Testis (tissue), 3 donors: ENCODE data around the gene LDAF1. TPM values are rescaled to one million over a fixed set of nuclear protein-coding genes. Genes with fewer than 3 reads are reported as not detected.
"Not testable (repeated sequence)": the region's sequence is repeated elsewhere in the genome, so short reads cannot be mapped to it uniquely, and the experiment has no call there.

Source experiments
- DNase-seq: peaks from one replicate; pipeline ENCODE4 v3.0.0-alpha.2; 2019
- H3K27ac ChIP-seq, 2 donors: fragments of 200-600 bp; sonication (generic); one replicate each; pipeline ENCODE4 v1.5.1; 2019
- H3K27me3 ChIP-seq: fragments of 200-600 bp; sonication (generic); one replicate; pipeline ENCODE4 v1.5.1; 2019
- H3K36me3 ChIP-seq: fragments of 200-600 bp; sonication (generic); one replicate; pipeline ENCODE4 v1.5.1; 2017; ENCODE audit warnings: low read depth; ENCODE audit errors: missing control alignments
- H3K4me1 ChIP-seq: fragments of 200-600 bp; sonication (generic); one replicate; pipeline ENCODE4 v1.5.1; 2019
- H3K4me3 ChIP-seq, 2 donors: fragments of 200-600 bp; sonication (generic); one replicate each; pipeline ENCODE4 v1.5.1; 2017 to 2019
- H3K9me3 ChIP-seq: fragments of 200-600 bp; sonication (generic); one replicate; pipeline ENCODE4 v1.5.1; 2017
- POLR2A ChIP-seq: fragments of 450-650 bp; IDR thresholded peaks from one replicate; pipeline ENCODE4 v1.6.1; 2017; ENCODE audit warnings: antibody characterized with exemption, mild to moderate bottlenecking, moderate library complexity
- WGBS, 2 donors: methylation state at CpG; one replicate each; pipeline ENCODE4 v1.1.5; 2018; 5-methylcytosine and 5-hydroxymethylcytosine counted together
- intact Hi-C: fragments of 100-400 bp; cut with DNase I; formaldehyde crosslinking; loops from one replicate; pipeline ENCODE4 v1.15.1; 2023; ENCODE audit warnings: low total_unique reads
- polyA plus RNA-seq: library from polyadenylated mRNA; stranded (reverse); fragments of 350-450 nt; fragmentation: Illumina TruSeq; extraction: RNeasy Lipid Tissue Mini Kit (QIAGEN cat#74804); gene quantifications from one replicate; pipeline ENCODE4 v1.2.3, GENCODE V29; 2014; ENCODE audit warnings: low read depth, low replicate concordance; ENCODE audit not compliant: insufficient read depth
- total RNA-seq, 2 donors: library from RNA; depleted of rRNA; stranded (reverse); fragments of >200 nt; gene quantifications; one replicate each; pipeline ENCODE4 v1.2.3, GENCODE V29; 2016
- TF ChIP-seq, protein P1 (sequence below), 3 experiments: fragments of 450-650 bp in 2 of 3; fragments of 200-600 bp in 1 of 3; sonication (generic) in 1 of 3; IDR thresholded peaks; one replicate each; pipeline ENCODE4 v1.5.1; 2016 to 2019; ENCODE audit warnings: antibody characterized with exemption in 3 of 3, mild to moderate bottlenecking in 2 of 3, moderate library complexity in 1 of 3

Gene LDAF1
- total and polyA plus RNA-seq, 3 donors from 2014 or later, result 22.8 to 131 (median 54.2) TPM

DNA sequence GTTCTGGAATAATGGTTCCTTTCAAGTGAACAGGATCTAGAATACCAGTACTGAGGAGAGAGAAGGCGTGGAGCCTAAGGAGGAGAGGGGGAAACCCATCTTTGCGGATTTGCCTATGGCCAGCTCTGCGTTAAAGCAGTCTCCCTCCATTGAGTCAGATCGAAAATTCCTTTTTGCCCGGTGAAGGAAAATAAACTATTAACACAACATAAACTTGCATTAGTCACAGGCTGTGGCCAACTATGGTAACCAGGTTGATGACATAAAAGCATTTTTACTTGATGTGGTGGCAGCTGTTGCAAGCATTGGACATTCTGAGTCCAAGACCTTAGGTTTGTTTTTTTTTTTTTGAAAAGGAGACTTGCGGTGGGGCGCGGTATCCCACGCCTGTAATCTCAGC lies 8.9 kb downstream of the LDAF1 start:
- DNase-seq, result no peak
- Histone ChIP-seq H3K9me3 (no peaks in the 10 kb centered on the region), H3K27me3 (no peaks in the 10 kb centered on the region), H3K36me3 (no peaks in the 10 kb centered on the region), H3K27ac (no peak overlapping the region), H3K4me1 (peaks cover 9% of the 10 kb centered on the region), H3K4me3 (no peak overlapping the region)
- WGBS, 2 donors, result 90 to 96% methylated on average over 9 of the region's 9 CpGs
- no peak for TF ChIP-seq POLR2A
- TF ChIP-seq, protein P1, sequence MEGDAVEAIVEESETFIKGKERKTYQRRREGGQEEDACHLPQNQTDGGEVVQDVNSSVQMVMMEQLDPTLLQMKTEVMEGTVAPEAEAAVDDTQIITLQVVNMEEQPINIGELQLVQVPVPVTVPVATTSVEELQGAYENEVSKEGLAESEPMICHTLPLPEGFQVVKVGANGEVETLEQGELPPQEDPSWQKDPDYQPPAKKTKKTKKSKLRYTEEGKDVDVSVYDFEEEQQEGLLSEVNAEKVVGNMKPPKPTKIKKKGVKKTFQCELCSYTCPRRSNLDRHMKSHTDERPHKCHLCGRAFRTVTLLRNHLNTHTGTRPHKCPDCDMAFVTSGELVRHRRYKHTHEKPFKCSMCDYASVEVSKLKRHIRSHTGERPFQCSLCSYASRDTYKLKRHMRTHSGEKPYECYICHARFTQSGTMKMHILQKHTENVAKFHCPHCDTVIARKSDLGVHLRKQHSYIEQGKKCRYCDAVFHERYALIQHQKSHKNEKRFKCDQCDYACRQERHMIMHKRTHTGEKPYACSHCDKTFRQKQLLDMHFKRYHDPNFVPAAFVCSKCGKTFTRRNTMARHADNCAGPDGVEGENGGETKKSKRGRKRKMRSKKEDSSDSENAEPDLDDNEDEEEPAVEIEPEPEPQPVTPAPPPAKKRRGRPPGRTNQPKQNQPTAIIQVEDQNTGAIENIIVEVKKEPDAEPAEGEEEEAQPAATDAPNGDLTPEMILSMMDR (IDR thresholded peaks at IDR 0.05), result no peak
- intact Hi-C loops, result loop anchor here (10.0 kb wide), 1 partner anchor 387 kb away; no protein-coding TSS in a partner anchor

DNA sequence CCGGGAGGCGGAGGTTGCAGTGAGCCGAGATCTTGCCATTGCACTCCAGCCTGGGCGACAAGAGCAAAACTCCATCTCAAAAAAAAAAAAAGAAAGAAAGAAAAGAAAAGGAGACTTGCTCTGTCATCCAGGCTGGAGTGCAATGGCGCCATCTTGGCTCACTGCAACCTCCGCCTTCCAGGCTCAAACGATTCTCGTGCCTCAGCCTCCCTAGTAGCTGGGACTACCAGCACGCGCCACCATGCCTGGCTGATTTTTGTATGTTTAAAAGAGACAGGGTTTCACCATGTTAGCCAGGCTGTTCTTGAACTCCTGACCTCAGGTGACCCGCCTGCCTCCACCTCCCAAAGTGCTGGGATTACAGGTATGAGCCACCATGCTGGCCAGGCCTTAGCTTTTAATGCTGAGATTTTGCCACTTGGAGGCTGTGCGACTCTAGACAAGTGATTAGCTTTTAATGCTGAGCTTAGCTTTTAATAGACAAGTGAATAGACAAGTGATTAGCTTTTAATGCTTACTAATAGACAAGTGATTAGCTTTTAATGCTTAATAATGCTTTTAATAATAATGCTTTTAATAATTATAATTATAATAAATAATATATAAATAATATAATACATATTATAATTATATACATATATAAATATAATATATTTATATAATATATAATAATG lies 9.6 kb downstream of the LDAF1 start:
- Histone ChIP-seq H3K9me3 (no peaks in the 10 kb centered on the region), H3K27ac (no peak overlapping the region), H3K27me3 (no peaks in the 10 kb centered on the region), H3K36me3 (no peaks in the 10 kb centered on the region), H3K4me1 (peaks cover 4% of the 10 kb centered on the region), H3K4me3 (no peak overlapping the region)
- WGBS, 2 donors, result 91 to 93% methylated on average over 12 of the region's 12 CpGs
- no peak for TF ChIP-seq POLR2A
- TF ChIP-seq, protein P1 (IDR thresholded peaks at IDR 0.05), result no peak
- intact Hi-C loops, result loop anchor here (10.0 kb wide), 1 partner anchor 387 kb away; no protein-coding TSS in a partner anchor
- no peak for DNase-seq

DNA sequence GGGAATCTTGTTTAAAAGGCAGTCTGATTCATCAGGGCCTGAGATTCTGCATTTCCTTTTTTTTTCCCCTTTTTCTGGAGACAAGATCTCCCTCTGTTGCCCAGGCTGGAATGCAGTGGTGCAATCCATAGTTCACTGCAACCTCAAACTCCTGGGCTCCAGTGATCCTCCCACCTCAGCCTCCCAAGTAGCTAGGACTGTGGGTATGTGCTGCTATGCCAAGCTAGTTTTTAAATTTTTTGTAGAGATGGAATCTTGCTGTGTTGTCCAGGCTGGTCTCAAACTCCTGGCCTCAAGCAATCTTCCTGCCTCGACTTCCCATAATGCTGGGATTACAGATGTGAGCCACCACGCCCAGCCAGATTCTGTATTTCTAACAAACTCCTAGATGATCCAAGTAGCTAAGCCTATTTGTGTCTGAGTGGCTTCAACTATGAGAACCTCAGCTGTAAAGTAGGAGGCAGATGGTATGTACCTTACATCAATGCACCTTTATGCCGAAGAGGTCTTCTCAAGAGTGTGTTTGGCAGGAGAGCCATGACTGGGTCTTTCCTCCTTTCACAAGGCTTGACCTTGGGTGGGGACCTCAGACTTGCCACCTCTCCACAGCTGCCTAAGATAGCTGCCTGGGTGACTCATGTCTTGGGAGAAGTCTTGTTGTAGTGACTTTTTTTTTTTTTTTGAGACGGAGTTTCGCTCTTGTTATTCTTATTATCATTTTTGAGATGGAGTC lies 10.9 kb downstream of the LDAF1 start:
- 85 to 86% methylated on average over 5 of the region's 5 CpGs for WGBS, 2 donors
- Histone ChIP-seq H3K4me3 (no peak overlapping the region), H3K36me3 (no peaks in the 10 kb centered on the region), H3K27ac (no peak overlapping the region), H3K27me3 (no peaks in the 10 kb centered on the region), H3K4me1 (no peaks in the 10 kb centered on the region), H3K9me3 (no peaks in the 10 kb centered on the region)
- intact Hi-C loops, result loop anchor here (10.0 kb wide), 1 partner anchor 385 kb away; no protein-coding TSS in a partner anchor
- TF ChIP-seq, protein P1 (IDR thresholded peaks at IDR 0.05), result no peak
- TF ChIP-seq POLR2A, result no peak
- no peak for DNase-seq

DNA sequence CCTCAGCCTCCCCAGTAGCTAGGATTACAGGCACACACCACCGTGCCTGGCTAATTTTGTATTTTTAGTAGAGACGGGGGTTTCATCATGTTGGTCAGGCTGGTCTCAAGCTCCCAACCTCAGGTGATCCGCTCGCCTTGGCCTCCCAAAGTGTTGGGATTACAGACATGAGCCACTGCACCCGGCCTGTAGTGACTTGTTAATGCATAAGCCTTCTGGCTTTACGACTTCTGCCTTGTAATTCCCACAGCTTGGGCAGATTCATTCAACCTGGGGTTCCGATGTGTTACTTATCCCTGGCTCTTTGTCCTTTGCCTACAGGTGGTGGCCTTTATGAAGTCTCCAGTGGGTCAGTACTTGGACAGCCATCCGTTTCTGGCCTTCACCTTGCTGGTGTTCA lies 11.6 kb downstream of the LDAF1 start:
- H3K4me3 ChIP-seq, H3K27ac ChIP-seq, H3K27me3 ChIP-seq, H3K9me3 ChIP-seq, H3K4me1 ChIP-seq, DNase-seq, H3K36me3 ChIP-seq, intact Hi-C loops: not testable (repeated sequence)
- WGBS, 2 donors, result 95% methylated on average over 8 of the region's 8 CpGs

DNA sequence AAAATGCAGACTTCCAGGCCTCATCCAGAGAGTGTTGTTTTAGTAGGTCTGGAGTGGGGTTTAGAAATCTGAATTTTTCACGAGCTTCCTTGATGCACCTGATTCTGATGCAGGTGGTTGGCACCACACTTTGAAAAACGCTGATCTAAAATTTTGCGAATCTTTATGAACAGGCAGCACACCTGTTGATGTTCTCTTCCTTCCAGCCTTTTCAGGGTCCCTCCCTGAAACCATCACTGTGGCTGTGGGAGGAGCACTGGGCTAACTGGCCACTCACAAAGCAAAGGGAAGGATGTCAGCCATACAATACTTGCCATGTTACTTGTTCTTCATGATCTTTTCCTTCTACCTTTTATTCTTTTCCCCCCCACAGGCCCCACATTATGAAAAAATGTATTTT lies 14.2 kb downstream of the LDAF1 start:
- H3K9me3 ChIP-seq, result no peaks in the 10 kb centered on the region
- no peak for DNase-seq
- H3K27ac ChIP-seq, result no peak overlapping the region
- no peaks in the 10 kb centered on the region for H3K4me1 ChIP-seq
- H3K27me3 ChIP-seq, result no peaks in the 10 kb centered on the region
- 85 to 98% methylated on average over 3 of the region's 3 CpGs for WGBS, 2 donors
- no peak overlapping the region for H3K4me3 ChIP-seq
- no peaks in the 10 kb centered on the region for H3K36me3 ChIP-seq
- TF ChIP-seq, protein P1 (IDR thresholded peaks at IDR 0.05), result no peak
- TF ChIP-seq POLR2A, result no peak
- intact Hi-C loops, result no loop called here
